MV-4-11 (cell line): Measurements from ENCODE around the gene CUL1.

Experiments
- DNase-seq: peaks from one replicate; lab custom pipeline; 2025; lab: John Stamatoyannopoulos, UW

Gene CUL1

DNA sequence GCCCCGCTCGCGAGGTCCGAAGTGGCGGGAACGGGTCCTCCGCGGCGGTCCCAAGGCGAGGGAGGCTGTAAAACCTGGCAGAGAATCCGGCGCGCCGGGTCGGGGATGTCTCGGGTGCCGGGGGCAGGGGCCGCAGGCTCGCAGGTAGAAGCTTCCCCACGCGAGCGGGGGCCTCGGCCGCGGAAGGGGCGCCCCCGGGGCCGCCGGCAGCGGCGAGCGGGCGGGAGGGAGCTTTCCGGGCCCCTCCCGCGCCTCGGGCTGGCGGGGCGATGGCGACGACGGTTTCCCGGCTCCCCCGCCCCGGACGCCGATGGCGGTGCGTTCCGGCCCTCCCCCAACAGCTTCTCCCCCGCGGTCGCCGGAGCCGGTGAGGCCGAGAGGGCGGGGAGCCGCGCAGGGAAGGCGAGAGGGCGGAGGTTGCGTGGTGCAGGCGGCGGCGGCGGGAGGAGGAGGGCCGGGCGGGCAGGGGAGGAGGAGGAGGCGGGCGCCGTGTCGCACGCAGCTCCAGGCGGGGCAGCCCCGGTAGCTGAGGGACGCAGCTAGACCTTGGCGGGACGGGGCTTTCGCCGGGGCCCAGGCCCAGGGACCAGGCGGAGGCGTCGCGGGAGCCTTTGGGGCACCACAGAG is at the start of gene CUL1:
Gene CUL1, plus strand, starts transcription at position 507 of the 627 bp plus-strand sequence. CDS start 31,220 bp downstream, outside the sequence.
- peak; percentile 22 for DNase-seq

DNA sequence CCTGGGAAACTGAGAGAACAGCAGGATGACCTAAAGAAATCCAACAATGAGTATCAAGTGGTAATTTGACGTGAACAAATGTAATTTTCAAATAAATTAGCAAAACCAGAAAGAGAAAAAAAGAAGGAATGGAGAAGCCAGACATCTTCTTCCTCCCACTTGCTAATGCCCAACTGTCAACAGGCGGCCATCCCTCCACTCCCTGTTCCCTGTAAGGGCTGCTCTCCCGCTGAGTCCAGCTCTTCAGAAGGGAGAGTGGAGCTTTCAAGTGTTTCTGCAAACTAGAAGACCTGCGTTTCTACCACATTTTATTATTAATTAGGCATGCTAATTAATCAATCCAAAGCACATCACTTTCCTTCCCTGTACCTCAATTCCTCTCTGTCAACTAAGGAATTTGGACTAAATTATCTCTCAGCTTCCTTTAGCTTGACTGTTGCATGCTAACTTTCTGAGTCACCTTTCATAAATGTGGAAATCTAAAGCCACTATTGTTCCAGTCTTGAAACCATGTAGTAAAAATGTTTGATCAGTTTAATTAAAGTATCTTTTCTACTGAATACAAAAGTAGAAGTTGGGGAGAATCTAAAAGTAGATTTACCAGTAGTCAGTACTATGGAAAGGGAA is 48.4 kb upstream of the CUL1 start:
- DNase-seq, result no peak

GRCh38 chr7:148652773-148653172 is 45.9 kb upstream of the CUL1 start:
- no peak for DNase-seq

GRCh38 chr7:148657929-148658328 is 40.8 kb upstream of the CUL1 start:
- DNase-seq, result no peak

DNA sequence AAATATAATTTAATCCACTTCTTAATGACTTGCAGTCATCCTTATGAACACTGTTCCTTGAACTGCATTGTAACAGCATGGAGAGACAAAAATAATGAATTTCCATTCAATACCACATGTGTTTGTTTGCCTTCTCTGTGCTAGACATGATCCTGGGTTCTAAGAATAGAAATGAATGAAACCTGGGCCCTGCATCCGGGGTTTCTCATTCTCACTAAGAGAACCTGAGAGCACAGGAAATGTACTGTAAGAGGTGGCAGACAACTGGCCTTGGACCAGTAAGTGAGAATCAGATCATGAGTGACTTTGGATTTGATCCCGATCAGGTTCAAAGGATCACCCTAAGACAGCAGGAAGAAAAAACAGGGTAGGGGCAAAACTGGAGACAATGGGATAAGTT is 37.2 kb upstream of the CUL1 start:
- no peak for DNase-seq

DNA sequence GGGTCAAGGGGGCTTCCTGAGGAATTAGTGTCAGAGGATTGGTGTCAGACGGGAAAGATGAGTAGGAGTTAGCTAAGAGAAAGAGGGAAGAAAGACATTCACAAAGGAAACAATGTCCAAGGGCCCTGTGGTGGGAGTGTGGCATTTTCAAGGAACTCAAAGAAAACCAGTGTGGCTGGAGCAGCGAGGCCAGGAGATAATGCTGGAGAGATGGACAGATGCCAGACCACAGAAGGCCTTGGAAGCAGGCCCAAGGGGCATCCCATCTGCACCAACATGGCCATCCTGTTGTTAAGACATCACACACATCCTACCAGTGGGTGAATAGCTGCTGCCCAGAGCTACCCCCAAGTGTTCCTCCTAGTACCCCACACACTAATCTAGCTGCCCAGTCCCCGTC is 36.1 kb upstream of the CUL1 start:
- DNase-seq, result no peak

GRCh38 chr7:148664324-148664723 is 34.4 kb upstream of the CUL1 start:
- no peak for DNase-seq

- no peak for DNase-seq
Observed at GRCh38 chr7:148665221-148665620, 33.5 kb upstream of the CUL1 start.

DNA sequence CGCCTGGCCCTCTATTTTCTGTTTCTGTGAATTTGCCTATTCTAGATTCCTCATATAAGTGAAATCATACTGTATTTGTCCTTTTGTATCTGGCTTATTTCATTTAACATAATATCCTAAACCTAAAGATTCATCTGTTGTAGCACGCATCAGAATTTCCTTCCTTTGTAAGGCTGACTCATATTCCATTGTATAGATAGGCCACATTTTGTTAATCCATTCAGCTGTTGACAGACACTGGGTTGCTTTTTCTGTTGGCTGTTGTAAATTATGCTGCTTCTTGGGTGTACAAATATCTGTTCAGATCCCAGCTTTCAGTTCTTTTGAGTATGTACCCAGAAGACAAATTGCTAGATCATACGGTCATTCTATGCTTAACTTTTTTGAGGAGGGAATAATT is 28.8 kb upstream of the CUL1 start:
- DNase-seq, result peak; percentile 4

- no peak for DNase-seq
Observed at GRCh38 chr7:148670374-148670773, 28.3 kb upstream of the CUL1 start.

DNA sequence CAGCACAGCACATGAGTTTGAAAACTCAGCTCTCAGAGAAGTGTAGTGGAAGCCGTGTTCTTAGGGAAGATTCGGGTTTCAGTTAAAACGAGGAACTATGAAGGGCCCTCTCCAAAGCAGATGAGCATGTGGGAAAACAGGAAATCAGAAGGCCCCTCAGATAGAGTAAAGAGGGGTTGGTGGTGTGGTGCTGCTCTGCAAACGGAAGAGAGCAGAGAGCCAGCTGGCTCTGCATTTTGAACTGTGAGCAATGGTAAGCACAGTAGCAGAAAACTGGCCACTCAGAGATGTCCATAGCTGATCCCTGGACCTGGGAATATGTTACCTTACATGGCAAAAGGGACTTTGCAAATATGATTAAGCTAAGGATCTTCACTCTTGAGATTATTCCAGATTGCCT is 27.9 kb upstream of the CUL1 start:
- peak; percentile 43 for DNase-seq

DNA sequence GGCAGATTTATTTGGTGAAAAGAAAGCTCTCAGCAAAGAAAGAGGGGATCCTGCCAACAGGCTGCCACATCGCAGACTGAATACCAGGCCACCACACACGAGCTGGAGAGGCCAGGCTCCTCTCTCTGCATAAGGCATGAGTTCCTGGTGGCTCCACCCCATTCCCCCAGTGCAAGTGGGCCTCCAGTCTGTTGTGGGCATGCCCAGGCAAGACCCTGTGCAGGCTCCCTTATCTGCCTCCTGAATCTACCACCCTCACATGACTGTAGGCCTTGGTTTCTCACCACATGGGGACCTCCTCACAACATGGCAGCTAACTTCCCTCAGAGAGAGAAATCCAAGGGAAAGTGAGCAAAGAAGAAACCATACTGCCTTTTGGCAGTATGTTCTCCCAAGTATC is 26.7 kb upstream of the CUL1 start:
- no peak for DNase-seq

DNA sequence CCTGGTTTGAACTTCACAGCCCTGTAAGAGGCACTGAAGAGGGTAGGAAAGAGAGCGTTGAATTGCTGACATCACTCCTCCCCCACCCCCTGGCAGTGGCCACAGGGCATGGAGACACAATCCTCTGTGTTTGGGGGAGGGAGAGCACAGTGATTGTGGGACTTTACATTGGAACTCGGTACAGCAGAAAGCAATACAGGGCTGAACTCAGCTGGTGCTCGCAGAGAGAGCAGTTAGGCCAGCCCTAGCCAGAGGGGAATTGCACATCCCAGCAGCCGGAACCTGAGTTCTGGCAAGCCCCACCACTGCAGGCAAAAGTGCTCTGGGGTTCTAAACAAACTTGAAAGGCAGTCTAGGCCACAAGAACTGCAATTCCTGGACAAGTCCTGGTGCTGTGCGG is 24.0 kb upstream of the CUL1 start:
- no peak for DNase-seq

DNA sequence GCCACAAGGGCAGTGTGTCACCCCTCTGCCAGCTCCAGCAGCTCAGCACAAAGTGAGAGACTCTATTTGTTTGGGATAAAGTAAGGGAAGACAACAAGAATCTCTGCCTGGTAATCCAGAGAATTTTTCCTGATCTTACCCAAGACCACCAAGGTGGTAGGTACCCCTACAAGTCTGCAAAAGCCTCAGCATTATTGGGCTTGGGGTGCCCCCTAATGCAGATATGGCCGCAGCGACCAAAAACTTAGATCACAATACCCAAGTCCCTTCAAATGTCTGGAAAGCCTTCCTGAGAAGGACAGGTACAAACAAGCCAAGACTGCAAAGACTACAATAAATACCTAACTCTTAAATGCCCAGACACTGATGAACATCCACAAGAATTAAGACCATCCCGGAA is 22.4 kb upstream of the CUL1 start:
- DNase-seq, result no peak

- DNase-seq, result no peak
Observed at GRCh38 chr7:148681821-148682220, 16.9 kb upstream of the CUL1 start.

GRCh38 chr7:148684289-148684830 is 14.3 kb upstream of the CUL1 start:
- no peak for DNase-seq

DNA sequence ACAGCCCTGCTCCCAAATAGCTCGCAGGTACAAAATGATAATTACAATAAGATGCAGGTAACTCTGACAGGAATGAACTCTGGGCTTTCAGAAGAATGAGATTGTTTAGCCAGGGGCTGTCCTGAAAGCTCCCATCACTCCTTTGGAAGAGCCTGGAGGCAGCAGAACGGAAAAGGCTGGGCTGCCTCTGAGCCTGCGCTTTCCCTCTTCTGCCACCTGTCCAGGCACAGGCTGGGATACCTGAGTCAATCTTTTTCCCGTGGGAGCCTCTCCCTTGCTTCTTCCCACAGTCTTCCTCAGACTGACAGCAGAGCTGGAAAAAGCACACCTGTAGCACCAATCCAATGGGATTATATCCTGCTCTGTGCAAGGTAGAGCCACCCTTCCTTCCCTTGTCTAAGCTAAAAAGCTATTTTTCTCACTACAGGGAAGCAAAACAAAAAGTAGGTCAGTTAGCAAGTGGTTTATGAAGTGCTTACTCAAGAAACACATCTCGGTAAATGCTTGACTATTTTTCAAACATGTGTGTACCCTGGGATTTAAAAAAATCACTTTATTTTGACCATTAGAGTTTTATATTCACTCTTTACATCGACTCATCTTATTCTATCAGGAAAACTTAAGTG is 12.3 kb upstream of the CUL1 start:
- DNase-seq, result no peak

GRCh38 chr7:148687555-148687954 is 11.1 kb upstream of the CUL1 start:
- DNase-seq, result no peak

DNA sequence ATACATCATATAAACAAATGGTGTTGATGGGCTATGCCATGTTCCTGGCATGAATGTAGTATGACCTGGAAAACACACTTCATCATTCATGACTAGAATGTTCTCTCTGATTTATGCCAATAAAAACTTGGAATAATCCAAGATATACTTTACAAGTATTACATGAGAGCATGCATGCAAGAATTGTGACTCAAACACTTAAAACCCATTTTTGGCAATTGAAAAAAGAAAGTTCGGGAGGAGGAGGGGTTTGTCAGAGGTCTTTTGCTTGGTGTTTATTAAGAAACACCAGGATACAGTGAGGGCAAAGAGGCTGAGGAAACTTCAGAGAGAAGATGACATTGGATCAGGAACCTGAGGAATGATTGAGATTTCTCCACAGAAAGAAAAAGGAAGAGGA is 10.2 kb upstream of the CUL1 start:
- no peak for DNase-seq

GRCh38 chr7:148693651-148694050 is 5.1 kb upstream of the CUL1 start:
- DNase-seq, result no peak

DNA sequence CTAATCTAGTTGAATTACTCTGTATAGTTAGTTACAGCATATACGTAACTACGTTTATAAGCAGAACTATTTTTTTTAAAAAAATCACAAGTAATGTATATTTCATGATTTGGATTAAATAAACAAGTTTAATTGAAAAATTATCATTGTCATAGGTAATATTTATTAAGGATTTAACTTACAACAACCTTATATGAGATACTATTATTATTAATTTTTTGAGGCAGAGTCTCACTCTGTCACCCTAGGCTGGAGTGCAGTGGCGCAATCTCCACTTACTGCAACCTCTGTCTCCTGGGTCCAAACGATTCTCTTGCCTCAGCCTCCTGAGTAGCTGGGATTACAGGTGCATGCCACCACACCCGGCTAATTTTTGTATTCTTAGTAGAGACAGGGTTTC is 4.1 kb upstream of the CUL1 start:
- no peak for DNase-seq

DNA sequence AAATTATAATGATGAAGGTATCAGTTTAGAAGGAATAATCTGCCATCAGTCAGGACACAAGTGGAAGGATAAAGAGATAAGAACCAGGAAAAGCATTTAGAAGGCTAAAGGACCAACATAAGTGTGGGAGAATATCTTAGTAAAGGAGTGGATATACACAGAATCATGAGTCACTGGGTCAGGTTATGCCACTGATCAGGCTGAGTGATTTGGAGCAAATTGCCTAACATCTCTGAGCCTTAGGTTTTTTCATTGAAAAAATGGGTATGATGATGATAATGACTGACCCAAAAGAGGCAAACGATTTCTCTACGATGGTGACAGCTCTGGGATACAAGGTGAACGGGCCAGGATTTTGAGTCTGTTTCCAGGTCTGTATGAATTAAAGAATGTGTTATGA is 2.8 kb upstream of the CUL1 start:
- no peak for DNase-seq

GRCh38 chr7:148696787-148697186 is 1.9 kb upstream of the CUL1 start:
- no peak for DNase-seq
